MCF 10A (cell line): ENCODE measurements around the gene ELFN1. TPM values are rescaled to one million over a fixed set of nuclear protein-coding genes. Genes with fewer than 3 reads are reported as not detected.

Source experiments
- BruUV-seq: library from RNA; stranded (reverse); fragments of 400-500 nt; replicated peaks from 2 replicates; lab custom pipeline; 2021; lab: Mats Ljungman, UMichigan
- CTCF ChIA-PET: fragments of 300-600 bp; sonication (Branson Sonifier 250); formaldehyde crosslinking; extraction: SDS; loops from one replicate; lab custom pipeline; 2021; ENCODE audit warnings: antibody characterized with exemption, inconsistent platforms; lab: Yijun Ruan, JAX
- POLR2A ChIA-PET: fragments of 300-600, 350-650 bp; sonication (Branson Sonifier 250); formaldehyde crosslinking; extraction: SDS; loops from one replicate; lab custom pipeline; 2020; ENCODE audit warnings: antibody characterized with exemption, inconsistent platforms; lab: Yijun Ruan, JAX
- DNase-seq: peaks from one replicate; pipeline ENCODE4 v3.0.0-alpha.2; 2018; ENCODE audit not compliant: unreplicated experiment
- H3K27ac Mint-ChIP-seq: one replicate; pipeline ENCODE4 v1.8.0; 2022; ENCODE audit warnings: mild to moderate bottlenecking, low read depth, mixed read lengths; ENCODE audit not compliant: unreplicated experiment
- H3K27me3 Mint-ChIP-seq: one replicate; pipeline ENCODE4 v1.8.0; 2022; ENCODE audit warnings: mixed read lengths; ENCODE audit not compliant: insufficient read depth, unreplicated experiment
- H3K36me3 Mint-ChIP-seq: one replicate; pipeline ENCODE4 v1.8.0; 2022; ENCODE audit warnings: mild to moderate bottlenecking, moderate library complexity, mixed read lengths; ENCODE audit not compliant: insufficient read depth, unreplicated experiment
- H3K4me1 Mint-ChIP-seq: one replicate; pipeline ENCODE4 v1.8.0; 2022; ENCODE audit warnings: mixed read lengths; ENCODE audit not compliant: insufficient read depth, unreplicated experiment
- H3K4me3 Mint-ChIP-seq: one replicate; pipeline ENCODE4 v1.8.0; 2022; ENCODE audit warnings: mild to moderate bottlenecking, moderate library complexity, mixed read lengths; ENCODE audit not compliant: unreplicated experiment
- H3K9me3 Mint-ChIP-seq: one replicate; pipeline ENCODE4 v1.8.0; 2022; ENCODE audit warnings: mixed read lengths; ENCODE audit not compliant: unreplicated experiment
- CTCF ChIP-seq: fragments of 200-600 bp; IDR thresholded peaks from one replicate; pipeline ENCODE4 v1.8.0; 2022; ENCODE audit warnings: antibody characterized with exemption, mild to moderate bottlenecking; ENCODE audit not compliant: unreplicated experiment
- intact Hi-C: fragments of 100-400 bp; cut with micrococcal nuclease; formaldehyde crosslinking; loops from 2 replicates; pipeline ENCODE4 v1.14.1; 2022
- total RNA-seq: library from RNA; stranded (reverse); gene quantifications from 2 replicates; pipeline ENCODE4 v1.2.3, GENCODE V29; 2022

ELFN1 gene
- total RNA-seq, 1 experiment from 2014 or later = not detected

GRCh38 chr7:1650363-1651030 is 19.6 kb upstream of the ELFN1 start:
- intact Hi-C loops = no loop called here
- no TSS peak for BruUV-seq
- no peak for TF ChIP-seq CTCF
- ChIA-PET CTCF (no interaction called here), POLR2A (interaction anchor here (0.6 kb wide), 1 partner anchor 689 kb away, joined by 4 read pairs; no protein-coding TSS in a partner anchor)
- Mint-ChIP-seq H3K36me3 (no peaks in the 10 kb centered on the region), H3K4me3 (no peak overlapping the region), H3K27ac (no peak overlapping the region), H3K4me1 (peaks cover 4% of the 10 kb centered on the region), H3K9me3 (no peaks in the 10 kb centered on the region), H3K27me3 (peaks cover 17% of the 10 kb centered on the region)
- DNase-seq = no peak

GRCh38 chr7:1651031-1651446 is 19.0 kb upstream of the ELFN1 start:
- DNase-seq = no peak
- H3K36me3 Mint-ChIP-seq = no peaks in the 10 kb centered on the region
- intact Hi-C loops = no loop called here
- no TSS peak for BruUV-seq
- POLR2A ChIA-PET = no interaction called here
- peaks cover 4% of the 10 kb centered on the region for H3K4me1 Mint-ChIP-seq
- H3K27ac Mint-ChIP-seq = no peak overlapping the region
- CTCF ChIA-PET = interaction anchor here (0.8 kb wide), 1 partner anchor 747 kb away, joined by 4 read pairs; no protein-coding TSS in a partner anchor
- H3K4me3 Mint-ChIP-seq = no peak overlapping the region
- TF ChIP-seq CTCF = no peak
- peaks cover 17% of the 10 kb centered on the region for H3K27me3 Mint-ChIP-seq
- no peaks in the 10 kb centered on the region for H3K9me3 Mint-ChIP-seq

GRCh38 chr7:1651891-1652290 is 18.2 kb upstream of the ELFN1 start:
- no peak for TF ChIP-seq CTCF
- Mint-ChIP-seq H3K9me3 (no peaks in the 10 kb centered on the region), H3K27me3 (peaks cover 23% of the 10 kb centered on the region), H3K36me3 (no peaks in the 10 kb centered on the region), H3K27ac (no peak overlapping the region), H3K4me1 (peaks cover 4% of the 10 kb centered on the region), H3K4me3 (no peak overlapping the region)
- ChIA-PET POLR2A (no interaction called here), CTCF (interaction anchor here (0.8 kb wide), 1 partner anchor 746 kb away, joined by 4 read pairs; no protein-coding TSS in a partner anchor)
- no TSS peak for BruUV-seq
- intact Hi-C loops = no loop called here
- no peak for DNase-seq

- peaks cover 4% of the 10 kb centered on the region for H3K4me1 Mint-ChIP-seq
- no peak overlapping the region for H3K4me3 Mint-ChIP-seq
- no peaks in the 10 kb centered on the region for H3K36me3 Mint-ChIP-seq
- intact Hi-C loops = no loop called here
- H3K27ac Mint-ChIP-seq = no peak overlapping the region
- ChIA-PET CTCF (no interaction called here), POLR2A (no interaction called here)
- DNase-seq = no peak
- TF ChIP-seq CTCF = no peak
- no peaks in the 10 kb centered on the region for H3K9me3 Mint-ChIP-seq
- H3K27me3 Mint-ChIP-seq = peaks cover 35% of the 10 kb centered on the region
- no TSS peak for BruUV-seq
These were observed 16.6 kb upstream of the ELFN1 start for GRCh38 chr7:1653500-1653899.
